Measurements from ENCODE around the gene LVRN.

GRCh38 chr5:115995351-115995750 is 33.1 kb downstream of the LVRN start:
- TF ChIP-seq EZH2 (IDR thresholded peaks at IDR 0.05; ENCODE audit: low read depth, unreplicated experiment) (no peak), CREB1 (CRISPR knock-in tag; IDR thresholded peaks at IDR 0.05; ENCODE audit: low read depth) (no peak), CTCF (conservative IDR thresholded peaks at IDR 0.05; ENCODE audit: low read depth in 2 of 2) (no peak), REST (IDR thresholded peaks at IDR 0.05; ENCODE audit: unreplicated experiment) (no peak), POLR2AphosphoS5 (IDR thresholded peaks at IDR 0.05; ENCODE audit: low read depth) (no peak), EZH2phosphoT487 (IDR thresholded peaks at IDR 0.05; ENCODE audit: unreplicated experiment) (no peak), JUNB (IDR thresholded peaks at IDR 0.05; ENCODE audit: unreplicated experiment) (no peak)
